KMS-11 (cell line): ENCODE results near the gene MYADM.

ENCODE experiments used
- H2AFZ ChIP-seq: fragments of 200-600 bp; sonication (generic); 2 replicates; pipeline ENCODE4 v1.6.1; 2016; ENCODE audit warnings: antibody characterized with exemption, mixed run types, low read depth
- H3K27ac ChIP-seq: fragments of 200-600 bp; sonication (generic); 2 replicates; pipeline ENCODE4 v1.6.1; 2016; ENCODE audit warnings: mild to moderate bottlenecking, mixed run types
- H3K27me3 ChIP-seq: fragments of 200-600 bp; sonication (generic); 2 replicates; pipeline ENCODE4 v1.6.1; 2017; ENCODE audit warnings: mild to moderate bottlenecking, low read depth, mixed run types, moderate library complexity; ENCODE audit not compliant: insufficient read depth
- H3K36me3 ChIP-seq: fragments of 200-600 bp; sonication (generic); 2 replicates; pipeline ENCODE4 v1.6.1; 2017; ENCODE audit warnings: mild to moderate bottlenecking, mixed run types; ENCODE audit not compliant: insufficient read depth
- H3K4me1 ChIP-seq: fragments of 200-600 bp; sonication (generic); 2 replicates; pipeline ENCODE4 v1.6.1; 2016; ENCODE audit warnings: mild to moderate bottlenecking, low read depth, mixed run types; ENCODE audit not compliant: poor library complexity, severe bottlenecking
- H3K4me2 ChIP-seq: fragments of 200-600 bp; sonication (generic); 2 replicates; pipeline ENCODE4 v1.7.0; 2016; ENCODE audit warnings: mild to moderate bottlenecking, mixed run types
- H3K4me3 ChIP-seq: fragments of 200-600 bp; sonication (generic); IDR thresholded peaks from 2 replicates; pipeline ENCODE4 v1.6.1; 2017; ENCODE audit warnings: low read depth, low read length, mixed read lengths; ENCODE audit not compliant: insufficient read depth
- H3K79me2 ChIP-seq: fragments of 200-600 bp; sonication (generic); 2 replicates; pipeline ENCODE4 v1.6.1; 2016; ENCODE audit warnings: low read depth, mixed run types; ENCODE audit not compliant: insufficient read depth
- H3K9ac ChIP-seq: fragments of 200-600 bp; sonication (generic); 2 replicates; pipeline ENCODE4 v1.6.1; 2016; ENCODE audit warnings: mild to moderate bottlenecking, mixed run types
- H4K20me1 ChIP-seq: fragments of 200-600 bp; sonication (generic); 2 replicates; pipeline ENCODE4 v1.6.1; 2016; ENCODE audit warnings: mild to moderate bottlenecking, mixed run types; ENCODE audit not compliant: insufficient read depth
- CTCF ChIP-seq: fragments of 200-600 bp; sonication (generic); conservative IDR thresholded peaks from 2 replicates; pipeline ENCODE4 v1.6.1; 2017; ENCODE audit warnings: low read depth, mild to moderate bottlenecking, antibody characterized with exemption, low read length, moderate library complexity, mixed read lengths

MYADM gene

GRCh38 chr19:53903055-53903680, 35.5 kb downstream of the MYADM start:
- no peaks in the 10 kb centered on the region for H3K27me3 ChIP-seq
- H3K36me3 ChIP-seq: no peaks in the 10 kb centered on the region
- no peak overlapping the region for H3K27ac ChIP-seq
- TF ChIP-seq CTCF: no peak
- no peak overlapping the region for H3K4me3 ChIP-seq
- no peaks in the 10 kb centered on the region for H4K20me1 ChIP-seq
- no peaks in the 10 kb centered on the region for H3K79me2 ChIP-seq
- no peaks in the 10 kb centered on the region for H3K4me1 ChIP-seq
- H2AFZ ChIP-seq: no peak overlapping the region
- no peak overlapping the region for H3K4me2 ChIP-seq
- no peak overlapping the region for H3K9ac ChIP-seq

- H3K27ac ChIP-seq: no peak overlapping the region
- no peak overlapping the region for H3K4me2 ChIP-seq
- H3K4me3 ChIP-seq: no peak overlapping the region
- H3K79me2 ChIP-seq: no peaks in the 10 kb centered on the region
- H3K36me3 ChIP-seq: no peaks in the 10 kb centered on the region
- H3K9ac ChIP-seq: no peak overlapping the region
- no peak overlapping the region for H2AFZ ChIP-seq
- no peak for TF ChIP-seq CTCF
- no peaks in the 10 kb centered on the region for H4K20me1 ChIP-seq
- H3K4me1 ChIP-seq: no peaks in the 10 kb centered on the region
- H3K27me3 ChIP-seq: no peaks in the 10 kb centered on the region
Measured at GRCh38 chr19:53904909-53905308, 37.2 kb downstream of the MYADM start.

- H3K4me2 ChIP-seq: no peak overlapping the region
- H3K4me3 ChIP-seq: no peak overlapping the region
- no peak overlapping the region for H2AFZ ChIP-seq
- no peaks in the 10 kb centered on the region for H3K79me2 ChIP-seq
- H3K27me3 ChIP-seq: no peaks in the 10 kb centered on the region
- H3K9ac ChIP-seq: no peak overlapping the region
- H3K27ac ChIP-seq: no peak overlapping the region
- no peaks in the 10 kb centered on the region for H4K20me1 ChIP-seq
- H3K4me1 ChIP-seq: no peaks in the 10 kb centered on the region
- TF ChIP-seq CTCF: no peak
- H3K36me3 ChIP-seq: no peaks in the 10 kb centered on the region
Measured at GRCh38 chr19:53905787-53906186, 38.1 kb downstream of the MYADM start.

GRCh38 chr19:53906211-53907192, 38.8 kb downstream of the MYADM start:
- no peak overlapping the region for H3K4me2 ChIP-seq
- no peak overlapping the region for H3K27ac ChIP-seq
- no peaks in the 10 kb centered on the region for H3K36me3 ChIP-seq
- H3K9ac ChIP-seq: no peak overlapping the region
- H3K27me3 ChIP-seq: no peaks in the 10 kb centered on the region
- no peak overlapping the region for H2AFZ ChIP-seq
- peak; percentile 63 for TF ChIP-seq CTCF
- no peaks in the 10 kb centered on the region for H3K4me1 ChIP-seq
- H3K4me3 ChIP-seq: no peak overlapping the region
- no peaks in the 10 kb centered on the region for H4K20me1 ChIP-seq
- H3K79me2 ChIP-seq: no peaks in the 10 kb centered on the region
